GM11168 (cell line): ENCODE results near the gene NWD2.

Experiments used
- in situ Hi-C: fragments of 300-500 bp; cut with MboI; formaldehyde crosslinking; loops from one replicate; pipeline ENCODE4 v1.12.0; 2022; ENCODE audit warnings: low sequenced_read_pairs; ENCODE audit not compliant: unreplicated experiment

The NWD2 gene

DNA sequence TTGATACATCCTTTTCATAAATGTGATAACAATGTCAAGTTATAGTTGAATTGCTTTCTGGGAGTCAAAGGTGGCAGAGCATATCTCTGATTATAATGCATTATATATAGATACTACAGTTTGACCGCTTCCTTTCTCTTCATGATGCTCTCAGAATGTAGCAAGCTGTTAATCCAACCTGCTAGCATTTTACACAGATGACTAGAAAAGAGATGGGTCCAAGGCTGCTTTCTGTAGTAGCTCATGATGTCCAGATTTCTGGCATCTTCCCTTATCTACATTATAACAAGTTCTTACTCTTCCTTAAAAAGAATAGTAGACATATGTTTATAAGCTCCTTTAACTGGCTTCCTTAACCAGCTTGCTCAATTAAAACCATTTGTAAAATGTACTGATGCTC lies 192.0 kb downstream of the NWD2 start:
- in situ Hi-C loops: no loop called here

DNA sequence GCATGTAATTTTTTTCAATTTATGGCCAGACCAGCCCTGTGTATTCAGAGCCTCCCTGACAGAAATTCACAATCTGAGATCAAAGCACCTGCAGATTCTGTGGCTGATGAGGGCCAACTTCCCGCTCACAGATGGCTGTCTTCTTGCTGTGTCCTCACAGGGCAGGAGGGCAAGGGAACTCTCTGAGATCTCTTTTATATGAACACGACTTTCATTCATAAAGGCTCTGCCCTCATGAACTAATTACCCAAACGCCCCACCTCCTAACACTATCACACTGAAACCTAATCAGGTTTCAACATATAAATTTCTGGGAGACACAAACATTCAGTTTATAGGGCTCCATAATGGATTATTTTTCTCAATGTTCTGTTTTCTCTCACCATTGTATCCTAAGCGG lies 192.6 kb downstream of the NWD2 start:
- in situ Hi-C loops: no loop called here

DNA sequence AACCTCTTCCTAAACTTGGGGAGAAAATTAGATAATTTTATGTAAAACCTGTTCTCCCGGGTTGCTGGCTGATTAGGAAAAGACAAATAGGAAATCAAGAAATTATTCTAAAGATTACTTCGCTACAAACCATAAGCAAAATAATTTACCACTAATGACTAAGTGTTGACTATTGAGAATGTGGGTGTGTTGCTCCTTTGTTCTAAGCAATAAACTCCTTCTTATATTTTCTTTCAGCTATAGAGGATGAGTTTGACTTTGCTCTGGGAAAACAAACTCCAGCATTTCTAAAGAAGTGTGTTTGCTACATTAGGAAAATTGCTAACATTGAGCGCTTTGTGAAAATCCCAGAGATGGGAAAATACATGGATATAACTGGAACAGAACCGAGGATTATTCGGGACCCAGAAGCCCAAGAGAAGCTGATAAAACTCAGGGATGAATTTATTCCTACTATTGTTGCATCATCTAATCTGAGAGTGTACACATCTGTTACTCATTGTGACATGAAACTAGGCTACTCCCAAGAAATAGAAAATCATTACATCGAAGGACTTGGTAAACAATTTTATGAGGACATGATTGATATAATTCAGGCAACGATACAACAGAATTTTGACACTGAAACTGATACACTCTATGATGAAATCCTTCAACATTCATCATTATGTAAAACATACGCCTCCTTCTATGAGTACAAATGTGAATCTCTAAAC lies 194.2 kb downstream of the NWD2 start:
- in situ Hi-C loops: no loop called here

DNA sequence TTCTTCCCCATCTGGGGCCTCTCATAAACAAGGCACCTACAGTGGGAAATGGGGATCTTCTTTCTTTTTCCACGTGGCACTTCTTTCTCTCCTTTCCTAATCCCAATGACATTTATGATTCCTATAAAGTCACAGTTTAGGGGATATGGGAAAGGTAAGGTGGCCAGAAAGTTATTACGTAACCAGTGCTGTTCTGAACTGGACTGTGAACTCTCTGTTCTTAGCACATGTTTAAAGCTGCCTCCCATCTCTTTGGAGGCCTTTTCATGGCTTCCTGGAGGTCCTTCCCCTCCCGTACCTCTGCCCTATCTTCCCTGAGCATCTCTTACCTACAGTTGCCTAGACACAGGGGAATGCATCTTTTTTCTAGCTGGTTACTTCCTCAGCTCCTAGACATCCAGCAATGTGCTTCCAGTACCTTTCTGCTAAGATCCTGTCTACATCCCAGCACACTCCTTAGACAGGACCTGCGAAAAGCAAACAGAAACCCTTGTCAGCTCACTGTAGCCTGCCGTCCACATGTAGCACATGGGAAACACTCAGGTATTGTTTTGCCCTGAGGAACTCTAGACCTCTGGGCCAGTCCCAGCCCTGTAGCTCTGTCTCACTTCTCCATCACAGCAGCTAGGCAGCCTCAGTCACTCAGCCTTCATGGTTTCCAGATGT lies 195.4 kb downstream of the NWD2 start:
- in situ Hi-C loops: no loop called here

- in situ Hi-C loops: no loop called here
Observed at GRCh38 chr4:37440501-37440900, 196.0 kb downstream of the NWD2 start.

DNA sequence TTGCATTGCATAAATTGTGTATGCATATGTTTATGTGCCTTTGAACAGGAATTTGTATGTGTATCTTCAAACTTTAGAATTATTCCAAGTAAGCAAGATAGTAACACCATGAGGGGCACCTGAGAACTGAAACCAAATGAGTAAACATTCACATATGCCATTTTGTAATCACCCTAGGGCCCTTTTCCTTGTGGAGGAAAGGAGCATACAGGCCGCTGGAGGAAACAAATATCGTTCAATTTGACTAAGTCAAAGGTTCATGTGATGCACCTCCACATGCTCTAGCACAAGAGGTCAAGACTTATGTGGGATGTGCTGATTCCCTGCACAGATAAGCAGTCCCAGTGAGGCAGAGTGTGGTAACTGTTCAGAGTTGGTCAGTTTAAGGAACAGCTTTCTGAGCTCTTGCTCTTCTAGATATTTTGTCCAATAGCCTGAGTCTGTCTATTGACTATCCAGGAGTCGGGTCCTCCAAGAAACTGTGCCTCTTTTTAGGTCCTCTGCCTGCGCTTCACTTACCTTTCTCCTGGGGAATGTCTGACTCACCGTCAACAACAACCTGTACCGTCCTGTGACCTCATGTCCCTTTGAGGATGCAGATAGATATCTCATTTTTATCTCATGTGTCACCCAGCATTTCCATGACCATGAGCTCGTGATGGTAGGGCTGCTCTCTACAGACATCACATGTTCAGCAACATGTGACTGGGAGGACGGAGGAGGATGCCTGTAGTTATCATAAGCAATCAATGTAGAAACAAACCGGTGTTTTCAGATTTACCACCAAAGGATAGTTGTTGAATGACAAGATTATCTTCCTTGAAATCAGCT lies 196.9 kb downstream of the NWD2 start:
- in situ Hi-C loops: no loop called here

- in situ Hi-C loops: no loop called here
Observed at GRCh38 chr4:37442062-37442323, 197.4 kb downstream of the NWD2 start.

DNA sequence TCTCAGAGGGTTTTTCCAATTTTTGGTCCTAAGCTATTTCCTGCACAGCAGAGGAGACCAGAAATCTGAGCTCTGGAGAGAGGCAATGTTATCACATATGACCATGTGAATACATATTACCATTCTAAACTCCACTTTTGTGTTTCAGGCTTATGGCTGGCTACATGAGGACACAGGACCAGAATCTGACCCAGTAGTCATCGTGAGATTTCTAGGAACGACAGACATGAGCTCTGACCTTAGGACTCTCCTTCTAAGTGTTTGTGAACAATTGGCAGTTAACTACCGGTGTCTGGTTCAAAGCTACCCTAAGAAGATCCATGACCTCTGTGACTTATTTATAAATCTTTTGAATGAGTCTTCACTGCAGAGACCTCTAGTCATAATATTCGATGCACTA lies 198.6 kb downstream of the NWD2 start:
- in situ Hi-C loops: no loop called here

DNA sequence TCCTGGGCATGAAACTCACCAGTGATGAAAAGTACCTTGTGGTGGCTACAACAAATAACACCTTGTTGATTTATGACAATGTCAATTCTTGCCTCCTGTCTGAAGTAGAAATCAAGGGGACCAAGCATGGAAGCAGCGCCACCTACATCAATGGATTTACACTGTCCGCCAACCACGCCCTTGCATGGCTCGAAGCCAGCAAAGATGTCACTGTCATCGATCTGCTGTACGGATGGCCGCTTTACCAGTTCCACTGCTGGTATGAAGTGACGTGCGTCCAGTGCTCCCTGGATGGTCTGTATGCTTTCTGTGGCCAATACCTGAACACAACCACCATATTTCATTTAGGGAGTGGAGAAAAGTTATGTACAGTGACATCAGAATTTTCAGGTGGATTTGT lies 200.5 kb downstream of the NWD2 start:
- in situ Hi-C loops: no loop called here

DNA sequence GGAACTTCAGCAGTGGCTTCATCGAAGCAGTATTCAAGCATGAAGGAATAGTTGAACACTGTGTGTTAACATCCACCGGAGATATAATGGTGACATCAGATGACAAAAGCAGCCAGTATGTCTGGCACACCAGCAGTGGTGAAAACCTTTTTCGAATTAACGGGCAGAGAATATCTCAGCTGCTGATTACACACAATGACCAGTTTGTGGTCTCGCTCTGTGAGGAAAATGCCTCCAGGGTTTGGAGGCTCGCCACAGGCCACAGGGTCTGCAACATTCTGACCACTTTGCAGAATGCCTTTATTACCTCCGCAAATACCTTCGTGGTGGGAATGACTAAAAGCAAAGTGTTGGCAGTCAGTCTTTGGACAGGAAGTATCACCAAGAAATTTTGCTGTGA lies 201.5 kb downstream of the NWD2 start:
- in situ Hi-C loops: no loop called here

GRCh38 chr4:37447886-37448285 lies 203.3 kb downstream of the NWD2 start:
- in situ Hi-C loops: no loop called here

- in situ Hi-C loops: loop anchor here (10.0 kb wide), 1 partner anchor 114 kb away; no protein-coding TSS in a partner anchor
Observed at GRCh38 chr4:37450309-37450708, 205.8 kb downstream of the NWD2 start.

DNA sequence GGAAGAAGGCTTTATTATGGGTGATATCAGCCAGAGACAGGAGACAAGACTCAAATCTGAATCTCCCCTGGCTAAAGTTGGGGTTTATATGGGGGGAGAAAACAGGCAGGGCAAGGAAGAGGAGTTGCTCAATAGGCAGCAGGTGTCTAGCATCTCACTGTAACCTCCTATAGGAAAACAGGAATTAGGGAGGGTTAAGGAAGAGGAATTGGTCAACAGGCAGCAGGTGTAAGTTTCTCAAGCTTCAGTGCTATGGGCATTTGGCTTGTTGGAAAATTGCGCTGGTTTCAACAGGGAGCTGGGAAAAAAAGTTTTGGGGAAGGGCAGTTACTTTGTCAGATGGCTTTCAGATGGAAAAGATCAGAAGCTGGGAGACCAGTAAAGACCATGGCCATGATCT lies 206.4 kb downstream of the NWD2 start:
- in situ Hi-C loops: loop anchor here (10.0 kb wide), 1 partner anchor 114 kb away; no protein-coding TSS in a partner anchor

DNA sequence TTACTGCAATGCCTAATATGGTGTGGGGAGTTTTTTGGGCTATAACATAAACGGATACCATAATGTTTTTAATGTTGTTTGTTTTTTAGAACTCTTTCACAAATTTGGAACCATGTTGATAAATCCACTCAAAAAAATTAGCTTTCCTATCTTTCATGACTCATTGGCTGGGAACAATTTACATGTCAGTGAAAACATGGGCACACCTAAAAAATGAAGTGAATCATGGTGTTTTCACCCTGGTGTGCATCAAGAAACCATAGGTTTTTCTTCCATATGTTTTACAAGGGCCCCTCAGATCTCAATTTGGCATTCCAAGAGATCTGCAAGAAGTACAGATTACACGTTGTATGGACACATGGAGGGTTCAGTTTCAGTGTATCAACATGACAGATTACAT lies 207.1 kb downstream of the NWD2 start:
- in situ Hi-C loops: loop anchor here (10.0 kb wide), 1 partner anchor 113 kb away; no protein-coding TSS in a partner anchor

DNA sequence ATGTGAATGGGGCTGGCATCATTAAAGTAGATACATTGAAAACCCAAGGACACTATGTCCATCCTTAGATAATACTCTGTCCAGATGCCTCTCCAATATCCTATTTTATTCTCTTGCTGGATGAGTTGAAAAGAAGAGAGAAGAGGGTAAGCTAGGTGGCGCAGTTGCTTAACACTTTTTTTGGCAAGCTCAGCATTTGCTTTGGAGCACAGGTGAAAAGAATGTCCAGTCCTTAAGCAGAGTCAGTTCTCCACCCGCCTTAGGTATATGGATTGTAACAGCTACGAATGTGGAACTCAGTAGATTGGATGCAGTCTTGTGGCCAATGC lies 208.4 kb downstream of the NWD2 start:
- in situ Hi-C loops: loop anchor here (10.0 kb wide), 1 partner anchor 112 kb away; no protein-coding TSS in a partner anchor

DNA sequence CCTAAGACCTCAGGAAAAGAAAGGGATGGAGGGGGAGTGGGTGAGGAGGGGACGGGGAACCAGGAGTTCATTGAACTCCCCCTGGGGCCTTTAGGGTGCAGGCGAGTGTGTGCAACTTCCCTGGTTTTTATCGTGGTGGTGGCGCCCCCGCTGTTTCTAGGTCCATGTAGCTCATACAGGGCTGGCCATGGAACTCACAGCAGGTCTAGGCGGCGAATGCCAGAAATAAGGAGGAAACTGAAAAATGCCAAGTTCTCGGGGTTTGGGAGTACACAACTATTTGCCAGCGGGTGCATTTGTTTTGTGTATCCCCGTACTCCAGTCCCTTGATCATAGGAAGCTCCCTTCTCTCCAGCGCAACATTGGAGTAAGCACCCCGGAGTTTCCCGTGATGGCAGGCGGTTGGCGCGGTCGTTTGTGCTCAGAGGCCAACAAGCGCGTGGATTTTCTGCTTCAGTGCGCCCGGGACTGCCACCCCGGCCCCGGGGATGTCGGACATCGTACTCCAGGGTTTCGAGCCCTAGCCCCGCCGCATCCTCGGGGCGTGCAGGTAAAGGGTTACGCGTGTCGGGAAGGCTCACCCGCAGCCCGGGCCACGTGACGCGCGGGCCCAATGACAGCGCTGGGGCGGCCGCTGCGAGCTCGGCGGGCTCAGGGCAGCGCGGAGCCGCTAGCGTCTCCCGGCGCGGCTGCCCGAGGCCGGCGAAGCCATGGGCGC lies 208.9 kb downstream of the NWD2 start:
- in situ Hi-C loops: loop anchor here (10.0 kb wide), 1 partner anchor 111 kb away; no protein-coding TSS in a partner anchor

- in situ Hi-C loops: loop anchor here (10.0 kb wide), 1 partner anchor 111 kb away; no protein-coding TSS in a partner anchor
Observed at GRCh38 chr4:37453999-37454800, 209.7 kb downstream of the NWD2 start.

GRCh38 chr4:37455301-37456131 lies 211.0 kb downstream of the NWD2 start:
- in situ Hi-C loops: loop anchor here (10.0 kb wide), 1 partner anchor 109 kb away; no protein-coding TSS in a partner anchor

DNA sequence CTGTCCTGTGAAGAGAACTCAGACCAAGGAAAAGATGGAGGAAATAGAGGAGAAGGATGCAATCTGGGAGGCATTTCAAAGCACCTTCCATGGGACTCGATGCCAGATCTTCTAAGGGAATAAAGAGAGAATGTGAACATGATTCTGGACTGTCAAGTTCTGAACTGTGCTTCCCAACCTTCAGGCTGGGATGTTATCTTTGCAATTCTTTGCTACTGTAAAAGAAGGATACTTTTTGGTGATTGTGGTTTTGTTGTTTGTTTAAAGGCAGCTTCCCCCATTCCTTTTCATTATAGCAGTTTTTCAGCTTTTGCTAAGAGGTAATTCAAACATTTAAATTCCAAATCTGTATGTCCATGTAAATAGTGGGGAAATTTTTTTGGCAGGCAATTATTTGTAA lies 217.3 kb downstream of the NWD2 start:
- in situ Hi-C loops: no loop called here
